GM12801 (cell line): ENCODE data around the gene LMBR1L.

ENCODE experiments used
- CTCF ChIP-seq: IDR thresholded peaks from one replicate; pipeline ENCODE4 v1.5.1; 2011; ENCODE audit warnings: control low read depth; ENCODE audit not compliant: insufficient read length; ENCODE audit errors: extremely low read depth

The LMBR1L gene

GRCh38 chr12:49089821-49090773 is 20.6 kb downstream of the LMBR1L start:
- no peak for TF ChIP-seq CTCF

- TF ChIP-seq CTCF: no peak
Observed at GRCh38 chr12:49088932-49089330, 21.7 kb downstream of the LMBR1L start.

GRCh38 chr12:49088150-49088931 is 22.3 kb downstream of the LMBR1L start:
- TF ChIP-seq CTCF: peak; percentile 94

- no peak for TF ChIP-seq CTCF
Observed at GRCh38 chr12:49086116-49086515, 24.5 kb downstream of the LMBR1L start.

GRCh38 chr12:49084438-49084837 is 26.2 kb downstream of the LMBR1L start:
- TF ChIP-seq CTCF: no peak

GRCh38 chr12:49079793-49080192 is 30.9 kb downstream of the LMBR1L start:
- TF ChIP-seq CTCF: no peak

- TF ChIP-seq CTCF: no peak
Observed at GRCh38 chr12:49070971-49071370, 39.7 kb downstream of the LMBR1L start.
